Measurements from ENCODE around the gene SRGAP1.
A peak's percentile ranks its signal among the peaks of the same experiment; 100 is the strongest.
"Not testable (repeated sequence)": the region's sequence is repeated elsewhere in the genome, so short reads cannot be mapped to it uniquely, and the experiment has no call there.

SRGAP1 gene

GRCh38 chr12:63838411-63838810 is 6.1 kb upstream of the SRGAP1 start:
- no peak for DNase-seq

GRCh38 chr12:63841011-63841410 is 3.5 kb upstream of the SRGAP1 start:
- no peak for DNase-seq

- DNase-seq, result no peak
Measured at GRCh38 chr12:63841571-63841970, 2.9 kb upstream of the SRGAP1 start.

- DNase-seq, result not testable (repeated sequence)
Measured at GRCh38 chr12:63842750-63843149, 1.8 kb upstream of the SRGAP1 start.

- peak in 1 of 3 donors; percentile 82 for DNase-seq
Measured at GRCh38 chr12:63843254-63843720, 1.2 kb upstream of the SRGAP1 start.

- DNase-seq, result peak; percentile 93 to 96 (median 95)
Measured at GRCh38 chr12:63843721-63844390, 644 bp upstream of the SRGAP1 start.

- peak in 2 of 3 donors; percentile 12 for DNase-seq
Measured at GRCh38 chr12:63845726-63846125, 1.2 kb downstream of the SRGAP1 start.

- DNase-seq, result no peak
Measured at GRCh38 chr12:63846238-63846967, 1.9 kb downstream of the SRGAP1 start.

GRCh38 chr12:63848450-63848849 is 4.0 kb downstream of the SRGAP1 start:
- no peak for DNase-seq

- DNase-seq, result no peak
Measured at GRCh38 chr12:63849106-63849620, 4.7 kb downstream of the SRGAP1 start.

- DNase-seq, result no peak
Measured at GRCh38 chr12:63849641-63850040, 5.1 kb downstream of the SRGAP1 start.

GRCh38 chr12:63853978-63854377 is 9.5 kb downstream of the SRGAP1 start:
- DNase-seq, result peak in 2 of 3 donors; percentile 19 to 24

- no peak for DNase-seq
Measured at GRCh38 chr12:63855299-63855698, 10.8 kb downstream of the SRGAP1 start.

GRCh38 chr12:63857771-63858670 is 13.5 kb downstream of the SRGAP1 start:
- DNase-seq, result no peak

GRCh38 chr12:63859880-63860279 is 15.4 kb downstream of the SRGAP1 start:
- DNase-seq, result not testable (repeated sequence)

GRCh38 chr12:63862187-63862968 is 17.9 kb downstream of the SRGAP1 start:
- no peak for DNase-seq

GRCh38 chr12:63862969-63863230 is 18.4 kb downstream of the SRGAP1 start:
- no peak for DNase-seq

GRCh38 chr12:63863658-63864453 is 19.4 kb downstream of the SRGAP1 start:
- DNase-seq, result no peak

- no peak for DNase-seq
Measured at GRCh38 chr12:63864454-63864706, 19.9 kb downstream of the SRGAP1 start.

GRCh38 chr12:63865448-63865847 is 20.9 kb downstream of the SRGAP1 start:
- DNase-seq, result no peak

GRCh38 chr12:63867053-63867452 is 22.6 kb downstream of the SRGAP1 start:
- no peak for DNase-seq

GRCh38 chr12:63869656-63870055 is 25.2 kb downstream of the SRGAP1 start:
- DNase-seq, result no peak

Measured in suppressor macrophage treated with lipopolysaccharide for 1 hour (primary cell).